HCT116 (cell line): ENCODE measurements around the gene CHRND. TPM values are rescaled to one million over a fixed set of nuclear protein-coding genes. Genes with fewer than 3 reads are reported as not detected.

ENCODE experiments used
- ATAC-seq: fragments of 200-7000 bp; cut with Tn5 transposase; 2 replicates; pipeline ENCODE4 v1.9.1; 2020; ENCODE audit warnings: mild to moderate bottlenecking, moderate library complexity
- BruUV-seq: library from RNA; stranded (reverse); fragments of 400-500 nt; replicated peaks from 2 replicates; lab custom pipeline; 2021; lab: Mats Ljungman, UMichigan
- CTCF ChIA-PET: fragments of 300-600 bp; sonication (Branson Sonifier 250); formaldehyde crosslinking; loops from one replicate; lab custom pipeline; 2021; ENCODE audit warnings: antibody characterized with exemption; lab: Charles Lee
- POLR2A ChIA-PET: fragments of 300-600, 350-600 bp; sonication (Branson Sonifier 250); formaldehyde crosslinking; loops from one replicate; lab custom pipeline; 2021; ENCODE audit warnings: antibody characterized with exemption; lab: Charles Lee
- RAD21 ChIA-PET, 2 experiments: fragments of 300-600 bp; sonication (Branson Sonifier 250); formaldehyde crosslinking; loops; one replicate each; lab custom pipeline; 2023; ENCODE audit warnings: low total read pairs in 2 of 2; ENCODE audit not compliant: uncharacterized antibody in 2 of 2, unreplicated experiment in 2 of 2, low non-redundant PET in 1 of 2; lab: Charles Lee
- DNase-seq: peaks from one replicate; pipeline ENCODE4 v3.0.0-alpha.2; 2010; ENCODE audit warnings: low read depth, low spot score
- H2AFZ ChIP-seq: fragments of 200-600 bp; shearing (Covaris generic), sonication (generic); 2 replicates; pipeline ENCODE4 v1.6.1; 2017; ENCODE audit warnings: low read depth, mixed run types, mixed read lengths, antibody characterized with exemption, low read length; ENCODE audit not compliant: poor library complexity, severe bottlenecking
- H3K27ac ChIP-seq: 2 replicates; pipeline ENCODE4 v1.5.1; 2012; ENCODE audit warnings: low read depth, low read length
- H3K27me3 ChIP-seq: fragments of 200-600 bp; sonication (generic); 2 replicates; pipeline ENCODE4 v1.6.1; 2016; ENCODE audit warnings: mixed run types, low read length, mixed read lengths; ENCODE audit not compliant: insufficient read depth
- H3K36me3 ChIP-seq, 2 experiments: fragments of 200-500 bp in 1 of 2; fragments of 200-600 bp in 1 of 2; sonication (Bioruptor generic) in 1 of 2; sonication (generic) in 1 of 2; 2 replicates each; pipeline versions ENCODE4 v1.5.1 to v1.6.1; 2014 to 2016; ENCODE audit warnings: low read length in 2 of 2, inconsistent platforms in 1 of 2, mixed read lengths in 1 of 2, mixed run types in 1 of 2; ENCODE audit not compliant: insufficient read depth in 2 of 2, control insufficient read depth in 1 of 2
- H3K4me1 ChIP-seq, 2 experiments: fragments of 200-600 bp in 1 of 2; sonication (generic) in 1 of 2; 2 replicates each; pipeline versions ENCODE4 v1.5.1 to v1.6.1; 2012 to 2017; ENCODE audit warnings: low read length in 2 of 2, inconsistent platforms in 1 of 2, mild to moderate bottlenecking in 1 of 2, mixed read lengths in 1 of 2, mixed run types in 1 of 2, moderate library complexity in 1 of 2; ENCODE audit not compliant: insufficient read depth in 2 of 2, control insufficient read depth in 1 of 2
- H3K4me2 ChIP-seq: fragments of 200-600 bp; sonication (generic); 2 replicates; pipeline ENCODE4 v1.6.1; 2017; ENCODE audit warnings: mixed run types, low read length, mixed read lengths
- H3K4me3 ChIP-seq, 2 experiments: fragments of 200-600 bp in 1 of 2; sonication (generic) in 1 of 2; replicated peaks in 1 of 2; 2 replicates each; pipeline ENCODE4 v1.5.1; 2011 to 2016; ENCODE audit warnings: low read length in 2 of 2, control low read depth in 1 of 2, low read depth in 1 of 2, mild to moderate bottlenecking in 1 of 2, mixed read lengths in 1 of 2, mixed run types in 1 of 2
- H3K79me2 ChIP-seq: fragments of 200-600 bp; sonication (generic); 2 replicates; pipeline ENCODE4 v1.6.1; 2017; ENCODE audit warnings: mild to moderate bottlenecking, mixed run types, low read length, moderate library complexity, mixed read lengths; ENCODE audit not compliant: insufficient read depth
- H3K9ac ChIP-seq: fragments of 200-600 bp; sonication (generic); 2 replicates; pipeline ENCODE4 v1.6.1; 2016; ENCODE audit warnings: low read length, mixed read lengths
- H3K9me2 ChIP-seq: fragments of 200-600 bp; sonication (generic), shearing (Covaris generic); 2 replicates; pipeline ENCODE4 v1.6.1; 2017; ENCODE audit warnings: mixed run types, mild to moderate bottlenecking, moderate library complexity; ENCODE audit not compliant: insufficient read depth
- H3K9me3 ChIP-seq, 2 experiments: fragments of 200-500 bp in 1 of 2; fragments of 200-600 bp in 1 of 2; sonication (Bioruptor generic) in 1 of 2; sonication (generic) in 1 of 2; 2 replicates each; pipeline ENCODE4 v1.6.1; 2014 to 2017; ENCODE audit warnings: low read length in 2 of 2, mixed read lengths in 2 of 2, inconsistent platforms in 1 of 2, low read depth in 1 of 2, mild to moderate bottlenecking in 1 of 2, mixed run types in 1 of 2, moderate library complexity in 1 of 2; ENCODE audit not compliant: control insufficient read depth in 1 of 2, insufficient read depth in 1 of 2
- H4K20me1 ChIP-seq: fragments of 200-600 bp; sonication (generic), shearing (Covaris generic); 2 replicates; pipeline ENCODE4 v1.6.1; 2017; ENCODE audit warnings: mixed run types, mild to moderate bottlenecking, moderate library complexity; ENCODE audit not compliant: insufficient read depth
- CBX3 ChIP-seq: IDR thresholded peaks from 2 replicates; pipeline ENCODE4 v1.6.1; 2012; ENCODE audit warnings: low read depth
- CEBPB ChIP-seq: IDR thresholded peaks from 2 replicates; pipeline ENCODE4 v1.6.1; 2012; ENCODE audit warnings: low read depth
- CTCF ChIP-seq, 3 experiments: fragments of 200-600 bp in 1 of 3; sonication (generic) in 1 of 3; IDR thresholded peaks in 2 of 3; conservative IDR thresholded peaks in 1 of 3; 2 replicates each; pipeline ENCODE4 v1.5.1; 2012 to 2017; ENCODE audit warnings: low read depth in 2 of 3, low read length in 2 of 3, antibody characterized with exemption in 1 of 3, borderline replicate concordance in 1 of 3, control low read depth in 1 of 3, mild to moderate bottlenecking in 1 of 3, mixed read lengths in 1 of 3, mixed run types in 1 of 3, moderate library complexity in 1 of 3; ENCODE audit not compliant: insufficient read depth in 1 of 3
- FOSL1 ChIP-seq: IDR thresholded peaks from 2 replicates; pipeline ENCODE4 v1.6.1; 2012; ENCODE audit warnings: low read depth
- RAD21 ChIP-seq: IDR thresholded peaks from 2 replicates; pipeline ENCODE4 v1.6.1; 2012; ENCODE audit warnings: low read depth, mild to moderate bottlenecking
- REST ChIP-seq: IDR thresholded peaks from 2 replicates; pipeline ENCODE4 v1.6.1; 2012; ENCODE audit warnings: low read depth
- SIN3A ChIP-seq: IDR thresholded peaks from 2 replicates; pipeline ENCODE4 v1.6.1; 2012; ENCODE audit warnings: low read depth
- SRF ChIP-seq: IDR thresholded peaks from 2 replicates; pipeline ENCODE4 v1.6.1; 2012; ENCODE audit warnings: low read depth
- ZBTB33 ChIP-seq: IDR thresholded peaks from 2 replicates; pipeline ENCODE4 v1.6.1; 2011; ENCODE audit warnings: mild to moderate bottlenecking, low read length, moderate library complexity; ENCODE audit not compliant: insufficient replicate concordance; ENCODE audit errors: extremely low read depth
- intact Hi-C: fragments of 100-400 bp; cut with micrococcal nuclease; formaldehyde crosslinking; loops from 2 replicates; pipeline ENCODE4 v1.10.0; 2022
- total RNA-seq: library from RNA; stranded (reverse); gene quantifications from one replicate; pipeline ENCODE4 v1.2.1, GENCODE V29; 2021; ENCODE audit not compliant: unreplicated experiment

Gene CHRND
- total RNA-seq, 1 experiment from 2014 or later, result not detected

- TF ChIP-seq SRF (no peak), REST (no peak), CTCF (IDR thresholded peaks at IDR 0.05 in 2 of 3, conservative IDR thresholded peaks at IDR 0.05 in 1 of 3; ENCODE audit: borderline replicate concordance in 1 of 3, insufficient read depth in 1 of 3, low read depth in 2 of 3, low read length in 2 of 3) (peak; percentile 53 to 66 (median 63); a peak in 5 of 6 replicates), CBX3 (no peak), CEBPB (no peak), SIN3A (no peak), FOSL1 (no peak), RAD21 (peak; percentile 87), ZBTB33 (no peak)
- Histone ChIP-seq H3K4me2 (peak overlapping the region; percentile 32; the same call in 1 of the 2 replicates), H2AFZ (no peak overlapping the region), H3K9ac (no peak overlapping the region), H3K79me2 (no peaks in the 10 kb centered on the region), H3K4me1 (peaks cover 0 to 6% of the 10 kb centered on the region in 2 experiments; a peak in 1 of 4 replicates), H3K4me3 (no peak overlapping the region), H4K20me1 (no peaks in the 10 kb centered on the region), H3K36me3 (no peaks in the 10 kb centered on the region), H3K9me3 (no peaks in the 10 kb centered on the region), H3K27me3 (no peaks in the 10 kb centered on the region), H3K27ac (no peak overlapping the region), H3K9me2 (no peaks in the 10 kb centered on the region)
- ChIA-PET POLR2A (no interaction called here), CTCF (interaction anchor here (0.7 to 1.0 kb wide), 2 partner anchors 75 to 78 kb away, joined by 3 to 5 read pairs; no protein-coding TSS in a partner anchor), RAD21 (interaction anchor here in 1 of 2 experiments (0.7 kb wide), 1 partner anchor 75 kb away, joined by 3 read pairs; no protein-coding TSS in a partner anchor)
- DNase-seq, result no peak
- ATAC-seq, result peak; percentile 86
- intact Hi-C loops, result loop anchor here (1.0 to 10.0 kb wide), 2 partner anchors 78 to 177 kb away; no protein-coding TSS in a partner anchor
- BruUV-seq, result no TSS peak
Observed at GRCh38 chr2:232521959-232522622, 3.9 kb upstream of the CHRND start.
